WTC11 (cell line): Measurements from ENCODE around the gene TIGD3. TPM values are rescaled to one million over a fixed set of nuclear protein-coding genes. Genes with fewer than 3 reads are reported as not detected.

Source experiments
- ATAC-seq: fragments of 200-7000 bp; cut with Tn5 transposase; 2 replicates; pipeline ENCODE4 v1.10.0; 2021; ENCODE audit warnings: mild to moderate bottlenecking, moderate library complexity
- CTCF ChIA-PET: fragments of 300-600 bp; sonication (Branson Sonifier 250); formaldehyde crosslinking; loops from one replicate; lab custom pipeline; 2021; ENCODE audit warnings: antibody characterized with exemption; lab: Charles Lee
- POLR2A ChIA-PET: fragments of 350-600 bp; sonication (Branson Sonifier 250); formaldehyde crosslinking; loops from one replicate; lab custom pipeline; 2021; ENCODE audit warnings: antibody characterized with exemption; lab: Charles Lee
- DNase-seq: peaks from one replicate; pipeline ENCODE4 v3.0.0; 2021; ENCODE audit warnings: low spot score
- H3K27ac Mint-ChIP-seq: 2 replicates; pipeline ENCODE4 v1.8.0; 2021; ENCODE audit warnings: mixed read lengths
- H3K27me3 Mint-ChIP-seq: 2 replicates; pipeline ENCODE4 v1.8.0; 2021; ENCODE audit warnings: low read depth, mild to moderate bottlenecking, moderate library complexity, mixed read lengths
- H3K36me3 Mint-ChIP-seq: 2 replicates; pipeline ENCODE4 v1.8.0; 2021; ENCODE audit warnings: mixed read lengths
- H3K4me1 Mint-ChIP-seq: 2 replicates; pipeline ENCODE4 v1.8.0; 2022; ENCODE audit warnings: mixed read lengths
- H3K4me3 Mint-ChIP-seq: 2 replicates; pipeline ENCODE4 v1.8.0; 2021; ENCODE audit warnings: mild to moderate bottlenecking, moderate library complexity, mixed read lengths
- H3K9me3 Mint-ChIP-seq: 2 replicates; pipeline ENCODE4 v1.8.0; 2021; ENCODE audit warnings: mixed read lengths
- CREB1 ChIP-seq: sonication (generic); formaldehyde crosslinking; IDR thresholded peaks from 2 replicates; pipeline ENCODE4 v1.8.0; 2023; ENCODE audit warnings: mild to moderate bottlenecking, missing genetic modification reagents
- GABPB1 ChIP-seq: sonication (generic); formaldehyde crosslinking; IDR thresholded peaks from 2 replicates; pipeline ENCODE4 v1.8.1; 2023; ENCODE audit warnings: mild to moderate bottlenecking, missing genetic modification reagents
- HMGA2 ChIP-seq: fragments of 250-450 bp; sonication (Bioruptor Pico); IDR thresholded peaks from 2 replicates; pipeline ENCODE4 v1.4.0; 2021; ENCODE audit warnings: mild to moderate bottlenecking, moderate library complexity
- IRF1 ChIP-seq: sonication (generic); formaldehyde crosslinking; IDR thresholded peaks from 2 replicates; pipeline ENCODE4 v1.8.0; 2023; ENCODE audit warnings: missing genetic modification reagents
- JAZF1 ChIP-seq: fragments of 250-450 bp; sonication (Bioruptor Pico); IDR thresholded peaks from 2 replicates; pipeline ENCODE4 v1.9.0; 2021; ENCODE audit warnings: moderate library complexity, mild to moderate bottlenecking, inconsistent platforms
- KAT7 ChIP-seq: sonication (generic); formaldehyde crosslinking; IDR thresholded peaks from 2 replicates; pipeline ENCODE4 v1.8.1; 2023; ENCODE audit warnings: missing genetic modification reagents, mild to moderate bottlenecking, borderline replicate concordance
- MAX ChIP-seq: sonication (generic); formaldehyde crosslinking; IDR thresholded peaks from 2 replicates; pipeline ENCODE4 v1.8.0; 2022; ENCODE audit warnings: mild to moderate bottlenecking, missing genetic modification reagents
- OVOL2 ChIP-seq: fragments of 250-450 bp; sonication (Bioruptor Pico); IDR thresholded peaks from 2 replicates; pipeline ENCODE4 v1.9.0; 2021; ENCODE audit warnings: mild to moderate bottlenecking, borderline replicate concordance
- RELA ChIP-seq: sonication (generic); formaldehyde crosslinking; IDR thresholded peaks from 2 replicates; pipeline ENCODE4 v1.8.1; 2022; ENCODE audit warnings: missing genetic modification reagents, mild to moderate bottlenecking, borderline replicate concordance
- RORB ChIP-seq: fragments of 250-450 bp; sonication (Bioruptor Pico); IDR thresholded peaks from 2 replicates; pipeline ENCODE4 v1.9.0; 2021; ENCODE audit warnings: mild to moderate bottlenecking
- SMAD3 ChIP-seq: sonication (generic); formaldehyde crosslinking; IDR thresholded peaks from 2 replicates; pipeline ENCODE4 v1.8.0; 2022; ENCODE audit warnings: missing genetic modification reagents, mild to moderate bottlenecking, borderline replicate concordance
- SMAD4 ChIP-seq: sonication (generic); formaldehyde crosslinking; IDR thresholded peaks from 2 replicates; pipeline ENCODE4 v1.8.0; 2022; ENCODE audit warnings: mild to moderate bottlenecking, missing genetic modification reagents
- STAT6 ChIP-seq: sonication (generic); formaldehyde crosslinking; conservative IDR thresholded peaks from 2 replicates; pipeline ENCODE4 v1.8.1; 2023; ENCODE audit warnings: mild to moderate bottlenecking, low read depth, missing genetic modification reagents, moderate library complexity
- TCF7 ChIP-seq: sonication (generic); formaldehyde crosslinking; IDR thresholded peaks from 2 replicates; pipeline ENCODE4 v1.8.0; 2022; ENCODE audit warnings: mild to moderate bottlenecking, low read depth, missing genetic modification reagents, moderate library complexity
- TEAD4 ChIP-seq: sonication (generic); formaldehyde crosslinking; IDR thresholded peaks from 2 replicates; pipeline ENCODE4 v1.8.0; 2022; ENCODE audit warnings: mild to moderate bottlenecking, missing genetic modification reagents
- TP53 ChIP-seq: sonication (generic); formaldehyde crosslinking; IDR thresholded peaks from 2 replicates; pipeline ENCODE4 v1.8.1; 2023; ENCODE audit warnings: mild to moderate bottlenecking, missing genetic modification reagents
- ZNF263 ChIP-seq: sonication (generic); formaldehyde crosslinking; IDR thresholded peaks from 2 replicates; pipeline ENCODE4 v1.8.1; 2022; ENCODE audit warnings: low read depth, mild to moderate bottlenecking, moderate library complexity, missing genetic modification reagents
- ZNF281 ChIP-seq: sonication (generic); formaldehyde crosslinking; IDR thresholded peaks from 2 replicates; pipeline ENCODE4 v1.8.0; 2023; ENCODE audit warnings: mild to moderate bottlenecking, missing genetic modification reagents
- ZNF317 ChIP-seq: sonication (generic); formaldehyde crosslinking; IDR thresholded peaks from 2 replicates; pipeline ENCODE4 v1.8.1; 2023; ENCODE audit warnings: low read depth, mild to moderate bottlenecking, moderate library complexity, missing genetic modification reagents, borderline replicate concordance
- total RNA-seq: library from RNA; stranded (reverse); gene quantifications from 3 replicates; pipeline ENCODE4 v1.2.3, GENCODE V29; 2021

Gene TIGD3
- total RNA-seq, 1 experiment from 2014 or later = 1.9 TPM

- TF ChIP-seq ZNF281 (CRISPR knock-in tag) (0 out of 2 replicates have a peak, but pooled peaks have one; percentile 54), RELA (CRISPR knock-in tag) (no peak), ZNF263 (CRISPR knock-in tag) (no peak), STAT6 (CRISPR knock-in tag) (no peak), SMAD4 (CRISPR knock-in tag) (no peak), TEAD4 (0 out of 2 replicates have a peak, but pooled peaks have one; percentile 39), MAX (0 out of 2 replicates have a peak, but pooled peaks have one; percentile 55), HMGA2 (CRISPR knock-in tag) (no peak), JAZF1 (CRISPR knock-in tag) (no peak)
These were observed at the start of gene TIGD3 (continued) for GRCh38 chr11:65354265-65355012.

GRCh38 chr11:65305501-65306268 is 48.9 kb upstream of the TIGD3 start:
- POLR2A ChIA-PET = no interaction called here
- Mint-ChIP-seq H3K4me1 (peaks cover 14% of the 10 kb centered on the region), H3K4me3 (no peak overlapping the region), H3K9me3 (no peaks in the 10 kb centered on the region)
- TF ChIP-seq OVOL2 (CRISPR knock-in tag) = no peak
- TF ChIP-seq STAT6 (CRISPR knock-in tag) = no peak
- no peak for TF ChIP-seq ZNF263 (CRISPR knock-in tag)
- no peak for TF ChIP-seq RELA (CRISPR knock-in tag)
- TF ChIP-seq IRF1 (CRISPR knock-in tag) = no peak
- TF ChIP-seq KAT7 = no peak
- TF ChIP-seq RORB (CRISPR knock-in tag) = no peak
- no peak for TF ChIP-seq ZNF317 (CRISPR knock-in tag)
- no peak for TF ChIP-seq SMAD3 (CRISPR knock-in tag)
- no peak for TF ChIP-seq TP53 (CRISPR knock-in tag)
- TF ChIP-seq CREB1 = no peak
- no peak for TF ChIP-seq TCF7 (CRISPR knock-in tag)
- no peak for TF ChIP-seq GABPB1 (CRISPR knock-in tag)
- TF ChIP-seq, all 79 proteins: peak for 0
- Mint-ChIP-seq H3K36me3 (peaks cover 12% of the 10 kb centered on the region), H3K27ac (no peak overlapping the region), H3K27me3 (peaks cover 21% of the 10 kb centered on the region)
- no peak for ATAC-seq
- no peak for DNase-seq
- CTCF ChIA-PET = interaction anchor here (0.6 to 2.2 kb wide), 3 partner anchors 8 to 31 kb away, joined by 3 to 8 read pairs (median 4); no protein-coding TSS in a partner anchor
